Measurements from ENCODE around the gene MROH7.

- TF ChIP-seq CTCF (IDR thresholded peaks at IDR 0.05; ENCODE audit: poor library complexity) (no peak), EZH2 (IDR thresholded peaks at IDR 0.05; ENCODE audit: borderline replicate concordance) (no peak), EZH2phosphoT487 (IDR thresholded peaks at IDR 0.05; ENCODE audit: low read depth, severe bottlenecking, unreplicated experiment) (no peak)
These were observed 64.8 kb downstream of the MROH7 start for GRCh38 chr1:54706419-54706818.
